GM21423 (cell line): ENCODE data around the gene TRIM71.
"Not testable (repeated sequence)": the region's sequence is repeated elsewhere in the genome, so short reads cannot be mapped to it uniquely, and the experiment has no call there.

ENCODE experiments used
- ATAC-seq: cut with Tn5 transposase; IDR thresholded peaks from one replicate; pipeline ENCODE4 v1.9.1; 2021; ENCODE audit warnings: mild to moderate bottlenecking, moderate library complexity; ENCODE audit not compliant: unreplicated experiment

TRIM71 gene

DNA sequence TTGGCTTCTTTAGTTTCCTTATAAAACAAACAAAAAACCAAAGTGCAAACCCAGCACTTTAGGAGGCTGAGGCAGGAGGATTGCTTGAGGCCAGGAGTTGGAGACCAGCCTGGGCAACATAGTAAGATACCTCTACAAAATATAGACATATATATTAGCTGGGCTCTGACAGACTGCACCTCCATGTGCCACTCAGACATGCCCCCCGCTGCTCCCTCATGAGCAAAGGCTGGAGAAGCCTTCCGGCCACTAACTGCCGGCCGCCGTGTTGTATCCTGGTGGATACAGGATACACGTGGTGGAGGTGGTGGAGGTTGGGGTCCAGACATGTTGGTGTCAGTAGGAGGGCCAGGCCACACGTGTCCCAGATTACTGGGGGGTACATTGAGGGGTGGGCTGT, 104.3 kb downstream of the TRIM71 start:
- ATAC-seq: no peak

DNA sequence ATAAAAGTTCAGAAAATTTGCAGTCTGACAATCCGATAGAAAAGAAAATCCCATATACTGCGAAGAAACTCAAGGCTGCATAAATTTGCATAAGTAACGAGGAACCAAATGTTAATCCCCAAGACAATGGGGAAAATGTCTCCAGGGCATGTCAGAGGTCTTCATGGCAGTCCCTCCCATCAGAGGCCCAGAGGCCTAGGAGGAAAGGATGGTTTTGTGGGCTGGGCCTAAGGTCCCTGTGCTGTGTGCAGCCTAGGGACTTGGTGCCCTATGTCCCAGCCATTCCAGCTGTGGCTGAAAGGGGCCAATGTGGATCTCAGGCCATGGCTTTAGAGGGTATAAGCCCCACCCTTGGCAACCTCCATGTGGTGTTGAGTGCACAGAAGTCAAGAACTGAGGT, 112.4 kb downstream of the TRIM71 start:
- no peak for ATAC-seq

DNA sequence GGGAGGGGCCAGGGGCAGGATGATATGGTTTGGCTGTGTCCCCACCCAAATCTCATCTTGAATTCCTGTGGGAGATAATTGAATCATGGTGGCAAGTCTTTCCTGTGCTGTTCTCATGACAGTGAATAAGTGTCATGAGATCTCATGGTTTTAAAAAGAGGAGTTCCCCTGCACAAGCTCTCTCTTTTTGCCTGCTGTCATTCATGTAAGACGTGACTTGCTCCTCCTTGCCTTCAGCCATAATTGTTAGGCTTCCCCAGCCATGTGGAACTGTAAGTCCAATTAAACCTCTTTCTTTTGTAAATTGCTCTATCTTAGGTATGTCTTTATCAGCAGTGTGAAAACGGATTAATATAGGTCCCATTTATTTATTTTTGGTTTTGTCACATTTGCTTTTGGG, 113.5 kb downstream of the TRIM71 start:
- ATAC-seq: not testable (repeated sequence)

DNA sequence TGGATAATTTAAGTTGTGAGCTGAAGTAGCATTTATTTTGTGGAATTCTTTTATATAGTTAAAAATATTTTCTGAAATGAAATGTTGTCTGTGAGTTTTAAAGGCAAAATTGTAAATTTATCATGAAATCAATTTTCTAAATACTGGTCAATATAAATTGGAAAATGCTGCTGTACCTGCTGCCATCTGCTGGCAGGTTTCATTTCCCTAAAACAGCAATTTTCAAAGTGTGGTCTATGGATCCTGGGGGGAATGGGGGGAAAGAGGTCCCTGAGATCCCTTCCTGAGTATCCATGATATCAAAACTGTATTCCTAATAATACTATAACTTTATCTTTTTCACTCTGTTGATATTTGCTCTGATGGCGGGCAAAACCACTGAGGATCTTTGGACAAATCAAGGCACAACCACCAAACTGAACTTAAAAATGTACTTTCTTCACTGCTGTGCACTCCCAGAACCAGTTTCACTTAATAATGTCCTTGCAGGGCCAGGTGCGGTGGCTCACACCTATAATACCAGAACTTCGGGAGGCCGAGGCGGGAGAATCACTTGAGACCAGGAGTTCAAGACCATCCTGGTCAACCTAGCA, 116.4 kb downstream of the TRIM71 start:
- ATAC-seq: no peak

DNA sequence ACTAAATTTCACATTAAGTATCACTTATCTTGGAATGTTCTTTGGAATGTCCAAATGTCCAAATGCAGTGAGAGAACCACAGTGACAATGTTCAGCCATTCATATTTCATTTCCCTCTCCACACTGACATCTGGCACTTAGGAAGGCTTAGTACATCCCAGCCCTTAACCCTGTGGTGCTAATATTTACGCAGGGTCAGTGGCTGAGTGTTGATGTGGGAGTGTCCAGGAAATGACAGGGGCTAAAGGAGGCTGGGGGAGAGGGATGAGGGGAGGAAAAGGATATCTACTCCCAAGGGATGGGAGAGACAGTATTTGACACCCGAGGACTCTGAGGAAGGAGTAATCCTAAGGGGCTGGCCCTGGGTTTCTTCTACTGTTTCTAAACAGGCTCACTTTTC, 119.5 kb downstream of the TRIM71 start:
- no peak for ATAC-seq

DNA sequence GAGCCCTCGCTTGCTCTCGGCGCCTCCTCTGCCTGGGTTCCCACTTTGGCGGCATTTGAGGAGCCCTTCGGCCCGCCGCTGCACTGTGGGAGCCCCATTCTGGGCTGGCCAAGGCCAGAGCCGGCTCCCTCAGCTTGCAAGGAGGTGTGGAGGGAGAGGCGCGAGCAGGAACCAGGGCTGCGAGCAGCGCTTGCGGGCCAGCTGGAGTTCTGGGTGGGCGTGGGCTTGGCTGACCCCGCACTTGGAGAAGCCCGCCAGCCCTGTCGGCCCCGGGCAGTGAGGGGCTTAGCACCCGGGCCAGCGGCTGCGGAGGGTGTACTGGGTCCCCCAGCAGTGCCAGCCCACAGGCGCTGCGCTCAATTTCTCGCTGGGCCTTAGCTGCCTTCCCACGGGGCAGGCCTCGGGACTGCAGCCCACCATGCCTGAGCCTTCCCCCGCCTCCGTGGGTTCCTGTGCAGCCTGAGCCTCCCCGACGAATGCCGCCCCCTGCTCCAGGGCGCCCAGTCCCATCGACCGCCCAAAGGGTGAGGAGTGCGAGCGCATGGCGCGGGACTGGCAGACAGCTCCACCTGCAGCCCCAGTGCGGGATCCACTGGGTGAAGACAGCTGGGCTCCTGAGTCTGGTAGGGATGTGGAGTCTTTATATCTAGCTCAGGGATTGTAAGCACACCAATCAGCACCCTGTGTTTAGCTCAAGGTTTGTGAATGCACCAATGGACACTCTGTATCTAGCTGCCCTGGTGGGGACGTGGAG, 121.9 kb downstream of the TRIM71 start:
- ATAC-seq: not testable (repeated sequence)

DNA sequence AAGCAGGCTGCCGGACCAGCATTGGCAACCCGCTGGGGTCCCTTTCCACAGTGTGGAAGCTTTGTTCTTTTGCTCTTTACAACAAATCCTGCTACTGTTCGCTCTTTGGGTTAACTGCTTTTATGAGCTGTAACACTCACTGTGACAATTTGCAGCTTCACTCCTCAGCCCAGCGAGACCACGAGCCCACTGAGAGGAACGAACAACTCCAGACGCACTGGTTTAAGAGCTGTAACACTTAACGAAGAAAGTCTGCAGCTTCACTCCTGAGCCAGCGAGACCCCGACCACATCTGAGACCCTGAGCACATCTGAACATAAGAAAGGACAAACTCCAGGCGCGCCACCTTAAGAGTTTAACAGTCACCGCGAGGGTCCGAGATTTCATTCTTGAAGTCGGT, 122.9 kb downstream of the TRIM71 start:
- ATAC-seq: no peak

DNA sequence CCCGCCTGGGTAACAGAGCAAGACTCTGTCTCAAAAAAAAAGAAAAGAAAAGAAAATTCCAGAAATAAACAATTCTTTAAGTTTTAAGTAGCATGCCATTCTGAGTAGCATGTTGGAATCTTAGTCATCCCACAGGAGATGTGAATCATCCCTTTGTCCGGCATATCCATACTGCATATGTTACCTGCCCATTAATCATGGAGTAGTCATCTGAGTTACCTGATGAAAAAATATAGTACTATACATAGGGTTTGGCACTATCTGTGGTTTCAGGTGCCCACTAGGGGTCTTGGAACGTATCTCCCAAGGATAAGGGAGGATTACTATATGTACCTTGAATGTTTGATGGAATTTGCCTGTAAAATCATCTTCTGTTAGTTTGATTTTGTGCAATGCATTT, 127.3 kb downstream of the TRIM71 start:
- ATAC-seq: no peak

DNA sequence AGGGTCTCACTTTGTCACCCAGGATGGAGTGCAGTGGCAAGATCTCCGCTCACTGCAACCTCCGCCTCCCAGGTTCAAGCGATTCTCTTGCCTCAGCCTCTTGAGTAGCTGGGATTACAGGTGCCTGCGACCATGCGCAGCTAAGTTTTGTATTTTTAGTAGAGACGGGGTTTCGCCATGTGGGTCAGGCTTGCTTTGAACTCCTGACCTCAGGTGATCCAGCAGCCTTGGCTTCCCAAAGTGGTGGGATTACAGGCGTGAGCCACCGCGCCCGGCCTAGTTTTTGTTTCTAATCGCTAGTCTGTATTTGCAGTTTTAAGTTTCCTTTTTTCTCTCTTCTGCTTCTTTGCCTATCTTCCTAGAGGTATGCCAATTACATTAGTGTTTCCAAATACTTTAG, 127.8 kb downstream of the TRIM71 start:
- ATAC-seq: not testable (repeated sequence)

DNA sequence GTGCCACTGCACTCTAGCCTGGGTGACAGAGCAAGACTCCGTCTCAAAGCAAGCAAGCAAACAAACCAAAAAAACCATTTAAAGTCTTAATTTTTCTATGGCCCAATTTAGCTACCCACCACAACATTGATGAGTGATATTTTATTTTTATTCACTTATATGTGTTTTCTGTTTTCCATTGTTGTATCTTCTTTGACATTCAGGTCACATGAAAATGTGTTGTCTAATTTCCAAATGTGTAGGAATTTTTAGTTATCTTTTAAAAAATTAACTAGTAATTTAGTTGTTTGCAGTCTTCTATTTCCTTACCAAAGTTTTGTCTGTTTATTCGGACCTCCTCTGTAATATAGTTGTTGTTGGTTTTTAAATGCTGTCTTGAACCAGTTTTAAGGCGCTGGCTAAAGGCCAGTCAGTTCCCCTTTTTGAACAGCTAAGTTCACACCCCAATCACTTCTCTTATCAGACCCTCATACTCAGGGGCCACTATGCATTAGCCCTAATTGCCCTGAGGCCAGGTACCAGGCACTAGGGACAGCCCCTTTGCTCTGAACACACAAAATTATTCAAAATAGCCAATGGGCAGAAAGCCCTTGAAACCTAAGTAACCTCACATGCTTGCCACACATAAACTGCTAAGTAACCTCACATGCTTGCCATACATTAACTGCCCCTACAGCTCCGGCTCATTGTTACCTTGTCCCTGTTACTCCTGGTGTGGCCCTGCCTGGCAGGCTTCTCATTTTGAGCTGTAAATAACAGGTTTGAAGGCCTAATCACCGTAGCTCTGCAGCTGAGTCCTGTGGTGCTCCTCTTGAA, 129.4 kb downstream of the TRIM71 start:
- peak; percentile 16 for ATAC-seq
